ENCODE results near the gene ANKRD13A.
"Not testable (repeated sequence)": the region's sequence is repeated elsewhere in the genome, so short reads cannot be mapped to it uniquely, and the experiment has no call there.

ANKRD13A gene

DNA sequence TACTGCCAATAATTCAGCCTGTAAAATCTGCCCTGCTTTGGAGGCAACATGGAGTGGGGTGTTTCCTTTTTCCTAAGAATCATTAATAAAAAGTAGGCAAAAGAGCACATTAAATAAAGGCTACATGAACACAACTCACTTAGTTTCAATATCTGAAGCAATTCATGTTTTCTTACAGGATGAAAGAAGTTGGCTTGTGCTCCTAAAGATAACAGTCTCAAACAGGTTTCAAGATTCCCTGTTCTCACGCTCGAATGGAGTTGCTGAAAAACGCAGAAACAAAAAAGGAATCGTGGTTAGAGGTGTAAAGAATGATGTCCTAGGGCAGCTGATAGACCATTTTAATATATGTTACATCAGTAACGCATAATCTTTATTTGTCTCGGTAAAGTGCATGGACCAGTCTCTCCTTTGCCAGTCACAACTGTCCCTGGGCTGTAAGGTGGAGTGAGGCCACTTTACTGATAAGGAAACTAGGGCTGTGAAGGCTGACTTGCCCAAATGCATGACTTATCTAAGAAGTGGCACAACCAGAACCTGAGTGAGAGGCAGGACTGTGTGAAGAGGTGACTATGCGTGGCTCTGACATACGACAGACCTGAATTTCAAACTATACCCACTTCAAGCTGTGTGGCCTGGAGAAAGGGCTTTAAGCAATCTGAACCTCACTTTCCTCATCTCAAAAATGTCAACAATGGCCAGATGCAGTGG, 15.6 kb upstream of the ANKRD13A start:
- no peak for DNase-seq (ENCODE audit: low read depth)

DNA sequence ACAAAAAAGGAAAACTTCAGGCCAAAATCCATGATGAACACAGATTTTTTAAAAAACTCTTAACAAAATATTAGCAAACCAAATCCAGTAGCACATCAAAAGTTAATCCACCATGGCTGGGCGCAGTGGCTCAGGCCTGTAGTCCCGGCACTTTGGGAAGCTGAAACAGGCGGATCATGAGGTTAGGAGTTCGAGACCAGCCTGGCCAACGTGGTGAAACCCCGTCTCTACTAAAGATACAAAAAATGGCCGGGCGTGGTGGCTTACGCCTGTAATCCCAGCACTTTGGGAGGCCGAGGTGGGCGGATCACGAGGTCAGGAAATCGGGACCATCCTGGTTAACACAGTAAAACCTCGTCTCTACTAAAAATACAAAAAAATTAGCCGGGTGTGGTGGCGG, 13.0 kb upstream of the ANKRD13A start:
- not testable (repeated sequence) for DNase-seq (ENCODE audit: low read depth)

DNA sequence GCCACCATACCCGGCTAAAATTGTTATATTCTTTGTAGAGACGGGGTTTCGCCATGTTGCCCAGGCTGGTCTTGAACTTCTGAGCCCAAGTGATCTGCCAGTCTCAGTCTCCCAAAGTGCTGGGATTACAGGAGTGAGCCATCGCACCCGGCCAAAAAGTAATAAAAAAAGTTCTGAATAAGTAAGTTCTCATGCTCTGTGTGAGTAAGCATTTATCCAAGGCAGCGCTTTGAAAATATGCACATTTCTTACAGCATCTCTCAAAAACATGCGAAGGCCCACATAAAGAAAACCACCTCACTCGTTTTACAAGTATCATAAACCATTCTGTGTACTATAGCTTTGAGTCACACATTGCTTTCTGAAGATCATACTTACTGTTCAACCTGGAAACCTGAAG, 11.6 kb upstream of the ANKRD13A start:
- peak; percentile 76 for DNase-seq (ENCODE audit: low read depth)

DNA sequence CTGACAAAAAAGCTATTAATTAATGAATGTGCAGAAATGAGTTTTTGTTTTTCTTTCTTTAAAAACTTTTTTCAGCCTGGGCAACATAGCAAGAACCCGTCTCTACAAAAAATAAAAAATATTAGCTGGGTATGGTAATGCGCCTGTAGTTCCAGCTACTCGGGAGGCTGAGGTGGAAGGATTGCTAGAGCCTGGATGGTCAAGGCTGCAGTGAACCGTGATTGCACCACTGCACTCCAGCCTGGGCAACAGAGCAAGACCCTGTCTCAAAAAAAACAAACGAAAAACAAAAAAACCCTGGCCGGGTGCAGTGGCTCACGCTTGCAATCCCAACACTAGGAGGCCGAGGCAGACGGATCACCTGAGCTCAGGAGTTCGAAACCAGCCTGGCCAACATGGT, 11.0 kb upstream of the ANKRD13A start:
- DNase-seq (ENCODE audit: low read depth): no peak

DNA sequence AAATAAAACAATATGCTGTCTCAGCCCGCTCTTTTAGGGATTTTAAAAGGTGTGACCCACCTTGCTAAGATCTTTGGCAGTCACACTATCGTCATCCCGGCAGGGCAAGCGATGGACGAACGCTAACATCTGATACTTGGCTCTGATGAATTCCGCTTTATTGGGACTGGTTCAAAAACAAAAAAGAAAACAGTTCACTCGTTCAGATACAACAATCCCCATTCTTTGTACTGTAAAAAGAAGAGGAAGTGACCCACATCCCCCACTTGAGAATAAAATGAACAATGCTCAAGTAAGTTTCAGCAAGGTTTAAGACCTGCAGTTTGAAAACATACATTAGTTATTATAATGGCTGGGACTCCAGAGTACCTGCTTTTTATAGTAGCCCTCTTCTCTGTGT, 10.3 kb upstream of the ANKRD13A start:
- DNase-seq (ENCODE audit: low read depth): no peak

DNA sequence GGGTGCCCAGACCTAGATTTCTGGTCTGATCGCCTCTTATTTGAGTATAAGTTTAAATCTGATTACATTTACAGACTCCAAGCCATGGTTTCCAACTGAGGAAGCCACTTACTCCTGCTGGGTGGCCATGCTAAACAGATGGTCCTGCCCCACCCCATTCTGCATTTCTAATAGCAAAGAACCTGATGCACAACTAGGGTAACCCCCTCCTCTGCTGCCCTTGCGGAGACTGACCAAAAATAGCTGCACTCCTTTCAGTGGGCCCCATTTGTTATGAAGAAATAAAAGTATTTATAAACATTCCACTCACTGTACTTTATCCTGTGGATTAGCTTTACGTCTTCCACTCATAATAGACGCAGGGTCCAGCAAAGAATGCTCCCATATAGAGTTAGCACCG, 9.8 kb upstream of the ANKRD13A start:
- no peak for DNase-seq (ENCODE audit: low read depth)

DNA sequence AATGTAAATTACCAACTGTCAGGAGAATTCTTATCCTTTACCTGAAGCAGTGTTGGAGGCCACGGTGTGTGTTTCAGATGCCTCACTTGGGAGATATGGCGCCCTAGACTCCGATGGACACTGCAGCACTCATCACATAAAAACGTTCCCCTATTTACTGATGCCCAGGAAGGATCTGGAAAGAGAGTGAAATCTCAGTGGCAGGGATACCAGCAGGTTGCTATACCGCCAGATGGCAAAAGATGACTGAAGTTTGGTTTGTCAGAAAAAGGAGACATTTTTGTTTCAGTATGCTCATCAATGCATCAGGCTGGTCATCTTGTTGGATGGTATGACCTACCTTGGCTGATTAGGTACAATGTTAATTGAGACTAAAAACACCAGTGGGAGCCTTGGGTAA, 7.6 kb upstream of the ANKRD13A start:
- DNase-seq (ENCODE audit: low read depth): no peak

DNA sequence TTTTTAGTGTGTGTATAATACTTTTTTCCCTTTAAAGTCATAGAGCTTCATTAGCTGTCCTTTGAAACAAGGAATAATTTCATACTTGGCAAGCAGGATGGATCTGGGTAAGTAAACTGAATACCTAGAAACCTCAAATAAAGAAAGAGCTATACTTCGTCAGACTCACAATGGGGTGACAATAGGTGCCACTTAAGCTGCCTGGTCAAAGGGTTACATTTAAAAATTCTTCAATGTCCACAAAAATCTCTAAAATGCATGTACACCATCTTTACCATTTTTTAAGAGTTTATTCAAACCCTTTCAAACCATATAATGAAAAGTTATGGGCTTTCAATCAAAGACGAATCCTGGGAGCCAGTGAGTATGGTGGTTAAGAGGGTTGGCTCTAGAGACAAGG, 6.1 kb upstream of the ANKRD13A start:
- no peak for DNase-seq (ENCODE audit: low read depth)

DNA sequence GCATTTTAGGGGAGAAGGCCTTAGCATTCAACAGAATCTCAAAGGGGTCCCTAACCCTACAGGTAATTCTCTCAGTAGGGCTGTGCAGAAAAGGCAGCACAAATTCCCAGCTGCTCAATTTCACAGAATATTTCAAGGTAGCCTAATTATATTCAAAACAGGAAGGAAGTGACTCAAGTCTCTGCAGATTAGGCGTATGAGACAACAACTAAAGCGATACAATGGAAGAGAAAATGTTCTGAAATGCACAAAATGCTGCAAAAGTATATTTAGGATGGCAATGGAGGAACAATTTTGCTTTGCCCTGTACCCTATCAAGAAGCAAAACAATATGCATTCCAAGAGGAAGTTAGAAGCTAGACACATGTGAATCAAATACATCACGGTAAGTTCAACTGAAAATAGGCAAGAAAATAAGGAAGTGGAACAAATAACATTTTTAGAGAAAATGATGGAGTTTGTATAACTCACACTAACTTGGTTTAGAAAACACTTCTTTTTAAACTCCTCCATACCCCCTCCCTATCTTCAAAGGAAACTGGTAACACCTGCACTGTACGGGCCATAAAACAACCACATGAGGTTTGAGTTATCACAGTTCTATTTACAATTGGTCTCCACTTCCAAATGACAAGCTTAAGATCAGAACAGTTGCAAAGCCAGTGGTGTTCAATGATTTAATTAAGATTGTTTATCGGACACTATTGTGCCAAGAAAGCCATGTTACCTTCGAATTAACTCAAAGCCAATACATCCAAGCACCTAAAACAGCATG, 4.6 kb upstream of the ANKRD13A start:
- no peak for DNase-seq (ENCODE audit: low read depth)

DNA sequence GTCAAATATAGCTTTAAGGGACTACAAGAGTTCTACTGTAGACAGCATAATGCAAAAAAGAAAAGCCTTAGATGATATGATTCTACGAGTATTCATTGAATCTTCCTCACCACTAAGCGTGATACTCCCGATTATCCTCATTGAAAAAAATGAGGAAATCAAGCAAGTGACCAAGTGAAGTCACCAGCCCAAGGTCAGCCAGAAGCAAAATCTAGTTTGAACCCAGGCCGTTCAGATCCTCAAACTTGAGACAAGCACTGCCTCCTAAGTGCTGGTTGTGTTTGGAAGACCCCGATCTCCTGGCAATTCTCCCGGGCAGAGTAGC, 3.9 kb upstream of the ANKRD13A start:
- DNase-seq (ENCODE audit: low read depth): no peak

DNA sequence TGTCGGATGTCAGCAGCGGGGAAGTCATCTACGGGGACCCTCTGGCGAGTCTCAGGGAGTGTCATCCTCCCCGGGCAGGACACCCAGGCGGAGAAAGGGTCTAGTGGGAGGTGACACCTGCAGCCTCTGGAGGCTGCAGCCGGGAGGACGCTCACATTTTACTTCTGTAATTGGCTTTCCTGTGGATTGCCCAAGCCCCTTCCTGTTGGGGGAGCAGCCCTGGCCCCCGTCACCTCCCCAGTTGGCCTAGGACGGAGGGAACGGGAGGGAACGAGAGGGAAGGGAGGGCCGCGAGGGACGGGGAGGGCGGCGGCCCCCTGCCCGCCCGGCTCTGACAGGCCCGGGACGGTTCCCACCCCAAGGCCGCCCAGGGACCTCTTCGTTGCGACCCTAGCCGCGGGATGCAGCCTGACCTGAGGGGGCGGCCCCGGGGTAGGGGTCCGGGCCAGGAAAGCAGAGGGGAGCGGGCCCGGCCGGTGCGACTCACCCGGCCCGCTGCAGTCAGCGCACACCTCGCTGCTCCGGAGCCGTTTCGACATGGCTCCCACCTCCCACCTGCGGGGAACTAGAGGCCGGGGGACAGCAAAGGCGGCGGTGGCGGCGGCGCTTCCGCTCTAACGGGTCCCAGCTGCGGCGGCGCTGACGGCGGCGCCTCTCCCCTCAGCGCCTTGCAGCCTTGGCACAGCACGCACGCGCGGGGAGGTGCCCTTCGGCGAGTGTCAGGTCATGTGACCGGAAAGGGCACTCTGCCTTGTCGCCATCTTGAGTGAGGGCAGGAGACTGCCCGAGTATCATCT, 3.3 kb upstream of the ANKRD13A start, which contains the start of gene GIT2:
TSS of gene GIT2 (minus strand) at position 683 of the 797 bp plus-strand sequence. CDS start at position 539, 144 bp downstream.
- DNase-seq (ENCODE audit: low read depth): peak; percentile 79

DNA sequence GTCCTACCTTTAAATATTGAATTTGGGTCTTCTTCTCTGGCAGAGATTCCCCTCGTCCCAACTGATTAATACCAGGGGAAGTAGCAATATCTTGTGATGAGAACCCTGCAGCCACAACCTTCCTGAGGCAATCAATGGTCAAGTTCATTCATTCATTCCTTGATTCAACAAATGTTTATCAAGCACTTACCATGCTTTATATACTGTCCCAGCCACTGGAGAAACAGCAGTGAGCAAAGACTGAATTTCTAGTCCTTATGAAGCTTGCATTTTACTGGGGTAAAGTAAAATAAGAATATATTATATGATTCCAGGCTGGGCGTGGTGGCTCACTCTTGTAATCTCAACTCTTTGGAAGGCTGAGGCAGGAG, 2.8 kb upstream of the ANKRD13A start:
- DNase-seq (ENCODE audit: low read depth): no peak

DNA sequence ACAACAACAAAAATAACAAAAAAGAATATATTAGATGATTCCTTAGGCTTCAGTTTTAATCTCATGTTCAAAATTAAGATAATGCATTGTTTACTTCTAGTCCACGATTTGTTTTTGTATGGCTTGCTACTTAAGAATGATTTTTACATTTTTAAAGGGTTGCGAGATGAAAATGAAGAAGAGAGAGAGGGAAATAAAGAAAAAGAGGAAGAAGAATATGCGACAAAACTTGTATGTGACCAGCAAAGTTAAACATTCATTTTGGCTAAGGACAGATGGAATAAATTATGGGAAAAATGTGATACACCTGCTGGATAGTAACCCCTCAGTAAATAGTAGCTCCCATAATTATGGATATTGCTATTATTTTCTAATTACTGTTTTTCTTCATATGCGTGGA, 1.8 kb upstream of the ANKRD13A start:
- DNase-seq (ENCODE audit: low read depth): no peak

DNA sequence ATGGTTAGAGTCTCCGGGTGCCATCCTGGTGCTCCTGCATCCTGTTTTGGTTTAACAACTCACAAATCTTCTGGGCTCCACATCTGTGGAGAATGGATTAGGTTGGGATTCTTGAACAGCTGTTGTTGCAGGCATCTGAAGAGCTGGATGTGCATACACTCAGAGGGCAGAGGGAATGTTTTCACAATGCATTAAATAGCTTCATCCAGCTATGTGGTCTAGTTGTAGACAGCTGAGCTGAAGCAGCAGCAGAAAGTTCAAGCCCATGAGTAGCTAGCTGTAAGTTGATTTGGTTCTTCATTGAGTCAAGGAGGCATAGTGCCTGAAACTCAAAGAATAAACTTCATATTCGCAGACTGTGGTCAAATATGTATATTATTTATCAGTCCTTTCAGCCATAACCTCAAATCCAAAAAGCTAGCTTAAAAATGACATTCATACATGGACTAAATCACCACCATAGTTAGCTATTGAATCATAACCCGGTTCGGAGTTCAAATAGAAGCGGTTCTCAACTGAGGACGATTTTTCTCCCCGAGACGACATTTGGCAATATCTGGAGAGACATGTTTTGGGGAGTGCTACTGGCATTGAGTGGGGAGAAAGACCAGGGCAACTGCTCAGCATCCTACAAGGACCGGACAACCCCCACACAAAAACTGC, 858 bp upstream of the ANKRD13A start:
- no peak for DNase-seq (ENCODE audit: low read depth)

DNA sequence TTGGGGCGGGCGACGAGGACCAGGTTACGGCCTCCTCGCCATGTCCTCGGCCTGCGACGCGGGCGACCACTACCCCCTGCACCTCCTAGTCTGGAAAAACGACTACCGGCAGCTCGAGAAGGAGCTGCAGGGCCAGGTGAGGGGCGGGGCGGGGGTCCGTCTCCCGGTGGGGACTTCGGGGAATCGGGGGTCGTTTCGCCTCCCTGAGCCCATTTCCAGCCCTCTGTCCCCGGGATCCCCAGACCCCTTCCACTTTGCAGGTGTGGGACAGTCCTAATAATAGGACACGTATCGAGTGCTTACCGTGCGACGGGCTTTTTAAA, 380 bp downstream of the ANKRD13A start:
- DNase-seq (ENCODE audit: low read depth): no peak

DNA sequence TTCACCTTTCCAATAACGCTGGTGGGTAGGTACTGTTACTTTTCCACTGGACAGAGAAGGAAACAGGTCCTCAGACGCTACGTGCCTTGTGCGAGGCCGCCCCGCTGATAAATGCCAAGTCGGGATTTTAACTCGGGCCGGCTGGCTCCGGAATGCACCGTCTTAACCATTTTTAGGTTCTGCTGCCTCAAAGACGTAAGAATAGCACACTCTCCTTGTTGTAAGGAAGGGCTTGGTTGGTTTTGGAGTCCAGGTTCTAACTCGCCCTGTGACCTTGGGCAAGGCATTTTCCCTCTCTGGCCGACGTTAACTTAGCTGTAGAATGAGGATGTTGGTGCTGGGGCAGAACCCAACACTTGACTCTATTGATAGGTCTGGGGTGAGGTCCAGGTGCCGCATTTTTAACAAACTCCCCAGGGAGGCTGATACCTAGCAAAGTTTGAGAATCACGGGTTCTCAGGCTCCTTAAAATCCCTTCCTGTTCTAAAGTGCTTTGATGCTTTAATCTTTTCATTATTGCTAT, 814 bp downstream of the ANKRD13A start:
- DNase-seq (ENCODE audit: low read depth): no peak

DNA sequence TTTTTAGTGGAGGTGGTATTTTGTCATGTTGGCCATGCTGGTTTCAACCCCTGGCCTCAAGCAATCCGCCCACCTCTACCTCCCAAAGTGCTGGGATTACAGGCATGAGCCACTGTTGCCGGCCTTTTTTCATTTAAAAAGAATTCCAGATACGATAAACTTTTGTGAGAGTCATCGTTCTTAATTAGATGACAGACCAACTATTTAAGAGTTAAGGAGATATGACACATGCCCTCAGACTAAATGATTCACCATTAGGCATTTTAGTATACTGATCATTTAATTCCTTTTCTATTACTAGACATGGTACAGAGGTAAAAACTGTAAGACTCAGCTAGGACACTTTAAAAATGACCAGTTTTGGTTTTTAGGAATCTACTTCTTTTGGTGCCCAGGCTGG, 2.4 kb downstream of the ANKRD13A start:
- DNase-seq (ENCODE audit: low read depth): peak; percentile 65

DNA sequence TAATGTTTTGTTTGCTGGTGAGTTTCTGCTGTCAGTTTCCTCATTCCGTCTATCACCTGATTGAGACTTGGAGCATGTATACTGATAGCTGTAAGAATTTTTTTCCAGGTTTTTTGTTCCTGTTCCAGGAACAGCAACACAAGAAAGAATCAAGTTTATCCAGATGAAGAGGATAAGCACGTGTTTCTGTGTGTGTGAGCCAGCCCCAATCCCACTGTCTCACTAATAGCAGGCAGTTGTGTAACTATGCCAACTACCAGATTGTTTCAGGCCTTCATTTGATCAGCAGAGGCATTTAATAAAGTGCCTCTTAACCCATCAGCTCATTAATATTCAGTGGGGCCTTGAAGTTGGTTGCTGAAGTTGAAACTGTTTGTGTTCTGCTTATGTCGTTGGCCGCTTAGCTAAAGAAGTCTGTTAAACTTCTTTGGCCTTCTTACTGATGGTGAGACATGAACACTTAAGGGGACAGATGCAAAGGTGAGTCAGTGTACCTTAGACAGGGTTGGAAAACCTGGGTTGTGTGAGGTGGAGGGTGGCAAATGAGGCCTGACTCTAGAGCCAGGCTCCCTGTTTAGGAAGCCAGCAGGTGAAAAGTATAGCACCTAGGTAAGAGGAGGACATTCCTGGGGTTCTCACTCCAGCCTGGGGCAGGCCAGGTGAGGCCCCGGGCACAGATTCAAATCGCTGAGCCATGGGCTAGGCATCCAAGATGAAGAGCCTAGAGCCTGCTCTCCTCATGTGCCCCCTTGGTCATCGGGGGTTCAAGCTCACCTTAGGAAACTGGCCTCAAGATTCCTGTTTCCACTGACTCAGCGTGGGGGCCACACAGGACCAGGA, 3.7 kb downstream of the ANKRD13A start:
- DNase-seq (ENCODE audit: low read depth): no peak

DNA sequence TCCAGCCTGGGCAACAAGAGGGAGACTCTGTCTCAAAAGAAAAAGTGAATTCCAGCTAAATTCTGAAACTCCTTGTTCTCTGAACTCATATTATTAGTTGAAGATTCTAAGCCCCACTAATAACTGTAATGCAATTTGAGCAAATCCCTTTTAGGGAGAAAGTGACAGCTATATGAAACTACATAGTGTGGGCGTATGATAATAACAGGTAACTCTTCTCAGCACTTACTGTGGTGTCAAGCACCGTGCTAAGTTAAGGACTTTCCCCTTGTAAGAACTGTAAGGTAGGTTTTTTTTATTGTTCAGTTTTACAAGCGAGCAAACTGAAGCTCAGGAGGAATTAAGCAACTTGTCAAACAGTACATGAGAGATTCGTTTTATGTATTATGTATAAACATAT, 5.4 kb downstream of the ANKRD13A start:
- DNase-seq (ENCODE audit: low read depth): no peak

DNA sequence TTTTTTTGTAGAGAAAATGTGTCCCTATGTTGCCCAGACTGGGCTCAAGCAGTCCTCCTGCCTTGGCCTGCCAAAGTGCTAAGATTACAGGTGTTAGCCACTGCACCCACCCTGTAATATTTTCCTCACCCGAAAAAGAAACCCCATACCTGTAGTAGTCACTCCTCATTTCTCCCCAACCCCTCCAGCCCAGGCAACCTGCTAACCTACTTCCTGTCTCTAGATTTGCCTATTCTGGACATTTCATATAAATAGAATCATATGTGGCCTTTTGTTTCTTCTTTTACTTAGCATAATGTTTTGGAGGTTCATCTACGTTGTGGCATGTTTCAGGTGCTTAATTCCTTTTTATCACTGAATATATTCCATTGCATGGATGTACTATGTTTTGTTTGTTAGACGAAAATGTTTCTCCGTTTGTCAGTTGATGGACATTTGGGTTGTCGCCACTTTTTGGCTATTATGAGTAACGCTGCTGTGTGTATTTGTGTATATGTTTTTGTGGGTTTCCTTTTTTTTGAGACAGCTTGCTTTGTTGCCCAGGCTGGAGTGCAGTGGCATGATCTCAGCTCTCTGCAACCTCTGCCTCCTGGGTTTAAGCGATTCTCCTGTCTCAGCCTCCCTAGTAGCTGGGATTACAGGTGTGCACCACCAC, 6.2 kb downstream of the ANKRD13A start:
- DNase-seq (ENCODE audit: low read depth): no peak

DNA sequence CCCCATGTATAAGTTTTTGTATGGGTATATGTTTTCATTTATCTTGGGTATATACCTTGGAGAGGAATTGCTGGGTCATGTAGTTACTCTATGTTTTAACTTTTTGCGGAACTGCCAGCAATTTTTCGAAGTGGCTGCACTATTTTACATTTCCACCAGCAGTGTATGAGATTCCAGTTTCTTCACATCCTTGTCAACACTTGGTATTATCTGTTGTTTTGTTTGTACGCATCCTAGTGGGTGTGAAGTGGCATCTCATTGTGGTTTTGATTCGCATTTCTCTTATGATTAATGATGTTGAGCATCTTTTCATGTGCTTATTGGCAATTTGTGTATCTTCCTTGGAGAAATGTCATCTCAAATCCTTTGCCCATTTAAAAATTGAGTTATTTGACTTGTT, 6.9 kb downstream of the ANKRD13A start:
- no peak for DNase-seq (ENCODE audit: low read depth)

Data from GM04504 (cell line).